Posterior cingulate gyrus (tissue), 11 donors: ENCODE measurements around the gene ANO8.

Experiments
- DNase-seq, 10 donors: peaks; one replicate each; pipeline versions ENCODE4 v3.0.0 to v3.0.0-alpha.2; 2020 to 2021; ENCODE audit warnings: mixed read lengths in 3 of 10
- intact Hi-C: fragments of 100-400 bp; cut with DNase I; formaldehyde crosslinking; loops from one replicate; pipeline ENCODE4 v1.15.1; 2023

The ANO8 gene

DNA sequence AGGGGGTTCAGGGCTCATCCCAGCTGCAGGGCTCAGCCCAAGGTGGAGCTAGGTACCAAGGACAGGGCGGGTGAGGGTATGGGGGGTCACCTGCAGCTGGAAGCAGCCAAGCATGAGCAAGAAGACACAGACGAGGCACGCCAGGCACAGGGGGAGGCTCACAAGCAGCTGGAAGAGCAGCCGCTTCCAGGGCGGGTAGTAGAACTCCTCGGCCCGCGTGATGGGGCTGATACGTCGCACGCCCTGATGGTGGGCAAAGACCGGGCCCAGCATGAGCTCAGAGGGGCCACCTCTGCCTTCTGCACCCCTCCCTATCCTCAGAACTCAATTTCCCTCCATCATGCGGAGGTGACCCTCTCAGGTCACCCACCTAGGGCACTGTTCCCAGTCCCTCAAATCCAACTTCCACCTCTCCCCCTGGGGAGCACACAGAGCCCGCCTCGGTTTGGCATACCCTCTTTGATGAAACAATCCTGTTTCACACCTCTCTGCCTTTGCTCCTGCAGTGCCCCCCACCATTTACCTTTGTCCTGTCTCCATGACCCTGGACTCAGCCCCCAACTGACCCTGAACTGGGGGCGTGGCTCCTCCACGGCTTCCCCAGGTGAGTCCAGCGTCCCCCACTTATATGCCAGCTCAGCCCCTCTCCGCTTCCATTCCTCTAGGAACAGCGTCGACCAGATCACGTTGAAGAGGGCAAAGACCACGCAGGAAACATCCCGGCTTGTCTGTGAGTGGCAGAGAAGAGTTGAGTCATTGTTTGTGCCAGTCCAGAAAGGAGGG, 4.2 kb downstream of the ANO8 start:
- no peak for DNase-seq
- intact Hi-C loops = loop anchor here (10.0 kb wide), 1 partner anchor 144 kb away; the partner anchor contains the start of gene SLC27A1

DNA sequence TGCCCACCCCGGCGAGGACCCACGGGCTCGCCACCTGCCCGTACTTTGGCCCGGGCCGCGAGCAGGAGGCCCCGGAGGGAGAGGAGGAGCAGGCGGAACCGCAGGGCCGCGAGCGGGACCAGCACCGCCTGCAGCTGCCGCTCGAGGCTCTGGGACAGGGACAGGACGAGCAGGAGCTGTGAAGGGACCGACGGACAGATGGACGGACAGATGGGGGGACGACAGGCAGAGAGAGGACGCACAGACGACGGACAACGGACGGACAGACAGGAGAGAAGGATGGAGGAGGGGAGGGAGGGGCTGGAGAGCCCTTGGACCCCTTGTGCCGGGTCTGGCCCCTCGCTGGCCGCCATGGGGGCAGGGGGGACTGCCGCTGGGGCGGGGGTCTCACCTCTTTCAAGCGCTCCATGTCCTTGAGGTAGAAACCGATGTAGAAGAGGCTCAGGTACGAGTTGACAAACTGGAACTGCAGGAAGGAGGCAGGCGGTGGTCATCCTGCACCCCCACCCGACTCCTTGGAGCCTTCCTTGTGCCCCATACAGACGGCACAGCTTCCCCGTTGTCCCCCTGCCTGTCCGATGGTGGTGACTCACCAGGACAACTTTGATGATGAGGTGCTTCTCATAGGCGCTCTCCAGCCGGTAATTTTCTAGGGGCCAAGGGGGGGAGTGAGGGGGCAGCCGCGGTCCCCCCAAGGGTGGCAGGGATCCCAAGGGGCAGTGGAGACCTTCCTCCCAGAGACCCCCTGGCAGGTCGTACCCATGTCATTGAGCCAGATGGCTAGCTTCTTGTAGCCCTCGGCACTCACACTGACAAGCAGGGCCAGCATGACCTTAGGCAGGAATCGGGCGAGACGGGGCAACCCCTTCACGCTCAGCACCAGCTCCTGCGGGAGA, 5.0 kb downstream of the ANO8 start:
- intact Hi-C loops = loop anchor here (10.0 kb wide), 1 partner anchor 145 kb away; the partner anchor contains the start of gene SLC27A1
- no peak for DNase-seq

DNA sequence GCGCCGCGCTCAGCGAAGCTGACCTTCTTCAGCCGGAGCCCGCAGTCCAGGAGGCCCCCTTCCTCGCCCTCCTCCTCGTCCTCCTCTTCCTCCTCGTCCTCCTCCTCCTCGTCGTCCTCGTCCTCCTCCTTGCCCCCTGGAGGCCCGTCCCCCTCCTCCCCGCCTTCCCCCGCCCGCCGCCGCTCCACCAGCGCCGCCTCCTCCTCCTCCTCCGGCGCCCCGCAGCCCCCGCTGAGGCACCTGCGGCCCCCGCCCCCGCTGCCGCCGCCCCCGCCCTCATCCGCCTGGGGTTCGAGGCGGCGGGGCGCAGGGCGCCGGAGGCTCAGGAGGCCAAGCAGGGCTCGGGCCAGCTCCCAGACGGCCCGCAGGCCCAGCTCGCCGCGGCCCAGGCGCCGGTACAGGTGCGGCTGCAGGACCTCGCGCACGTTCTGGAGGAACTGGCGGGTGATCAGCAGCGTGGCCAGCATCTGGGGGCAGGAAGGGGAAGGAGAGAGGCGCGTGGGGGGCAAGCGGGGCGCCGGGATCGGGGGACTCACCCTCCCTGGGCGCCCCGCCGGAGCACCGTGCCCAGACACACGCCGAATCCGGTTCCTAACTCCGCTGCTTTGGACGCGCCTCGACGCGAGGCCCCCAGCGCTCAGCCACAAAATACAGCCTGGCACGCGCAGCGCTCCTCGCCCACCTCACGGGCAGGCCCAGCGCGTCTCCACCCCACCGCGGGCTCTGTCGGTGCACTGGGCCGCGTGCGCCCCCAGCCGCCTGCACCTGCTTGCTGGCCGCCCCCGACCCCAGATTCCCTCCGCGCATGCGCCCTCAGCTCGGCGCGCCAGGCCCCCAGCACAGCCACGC, 5.9 kb downstream of the ANO8 start:
- peak in 1 of 10 donors; percentile 79 for DNase-seq
- intact Hi-C loops = no loop called here

DNA sequence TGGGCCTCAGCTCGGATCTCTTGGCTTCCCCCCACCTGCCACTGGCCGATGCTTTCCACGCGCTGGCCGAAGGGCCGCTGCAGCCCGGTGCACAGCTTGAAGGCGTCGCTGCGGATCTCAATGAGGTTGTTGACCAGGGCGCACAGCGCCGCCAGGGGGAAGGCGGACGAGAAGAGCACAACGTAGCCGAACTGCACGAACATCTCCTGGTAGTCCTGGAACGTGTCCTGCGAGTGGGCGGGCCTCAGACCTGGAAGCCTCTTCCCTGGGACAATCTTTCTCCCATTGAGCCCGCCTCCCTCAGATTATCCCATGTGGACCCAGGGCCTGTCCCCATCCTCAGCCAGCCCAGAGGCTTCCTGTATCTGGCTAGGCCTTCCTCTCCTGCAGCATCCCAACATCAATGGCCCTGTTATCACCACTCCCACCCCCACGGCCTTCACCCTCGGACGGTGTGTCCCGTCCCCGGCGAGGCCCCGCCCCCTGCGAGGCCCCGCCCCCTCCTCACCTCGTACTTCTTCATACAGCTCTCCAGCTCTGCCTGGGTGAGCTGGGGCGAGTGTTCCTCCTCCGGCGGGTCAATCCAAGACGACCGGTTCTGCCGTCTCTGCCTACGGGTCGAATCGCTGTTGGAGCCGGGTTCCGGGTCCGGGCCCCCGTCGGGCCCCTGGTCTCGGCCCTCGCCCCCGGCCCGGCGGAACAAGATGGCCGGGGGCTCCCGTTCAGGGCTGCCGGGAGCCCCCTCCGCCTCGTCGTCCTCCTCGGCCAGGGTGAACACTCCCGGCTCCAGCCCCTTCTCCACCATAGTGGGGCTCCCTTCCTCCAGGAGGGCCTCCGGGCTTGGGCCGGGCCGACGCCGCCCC, 6.8 kb downstream of the ANO8 start:
- intact Hi-C loops = no loop called here
- no peak for DNase-seq

- intact Hi-C loops = no loop called here
Observed at GRCh38 chr19:17327068-17327653, 7.5 kb downstream of the ANO8 start.

GRCh38 chr19:17326595-17326966, 8.1 kb downstream of the ANO8 start:
- intact Hi-C loops = no loop called here
- no peak for DNase-seq

More at GRCh38 chr19:17327068-17327653, 7.5 kb downstream of the ANO8 start:
- DNase-seq = no peak

- peak in 5 of 10 donors; percentile 38 to 61 (median 56) for DNase-seq
- intact Hi-C loops = no loop called here
Observed at GRCh38 chr19:17325881-17326594, 8.6 kb downstream of the ANO8 start.

- peak in 1 of 10 donors; percentile 85 for DNase-seq
- intact Hi-C loops = no loop called here
Observed at GRCh38 chr19:17325133-17325532, 9.5 kb downstream of the ANO8 start.

DNA sequence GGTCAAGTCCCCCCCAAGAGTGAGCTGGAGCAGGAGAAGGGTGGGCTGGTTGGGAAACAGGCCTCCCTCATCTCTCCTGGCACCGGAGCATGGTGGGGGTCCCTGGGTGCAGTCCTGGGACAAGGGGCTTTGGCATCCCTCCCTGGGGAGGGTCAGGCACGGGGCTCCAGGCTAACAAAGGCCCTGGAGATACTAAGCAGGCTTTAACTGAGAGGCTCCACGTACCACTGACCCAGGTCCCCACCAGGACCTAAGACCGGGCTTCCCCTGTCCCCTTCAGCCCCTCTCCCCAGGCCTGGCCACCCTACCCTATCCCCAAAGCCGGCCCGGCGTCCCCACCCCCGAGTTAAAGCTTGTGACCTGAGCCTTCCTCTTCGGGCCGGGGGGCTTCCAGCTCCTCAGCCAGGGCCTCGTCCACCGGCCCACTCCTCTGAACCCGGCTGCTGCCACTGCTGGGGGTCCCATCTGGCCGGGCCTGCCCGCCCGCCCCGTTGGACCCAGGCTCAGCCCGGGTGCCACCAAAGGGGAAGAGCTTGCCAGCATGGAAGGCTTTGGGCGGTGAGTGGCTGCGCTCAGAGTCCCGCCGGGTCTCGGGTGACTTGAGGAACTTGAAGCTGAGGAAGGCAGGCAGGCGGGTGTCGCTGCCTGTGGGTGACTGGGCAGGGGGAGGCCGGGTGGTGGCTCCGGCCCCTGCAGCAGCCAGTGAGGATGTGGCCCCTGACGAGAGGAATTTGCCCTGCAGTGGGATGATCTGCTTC, 10.1 kb downstream of the ANO8 start:
- no peak for DNase-seq
- intact Hi-C loops = no loop called here

DNA sequence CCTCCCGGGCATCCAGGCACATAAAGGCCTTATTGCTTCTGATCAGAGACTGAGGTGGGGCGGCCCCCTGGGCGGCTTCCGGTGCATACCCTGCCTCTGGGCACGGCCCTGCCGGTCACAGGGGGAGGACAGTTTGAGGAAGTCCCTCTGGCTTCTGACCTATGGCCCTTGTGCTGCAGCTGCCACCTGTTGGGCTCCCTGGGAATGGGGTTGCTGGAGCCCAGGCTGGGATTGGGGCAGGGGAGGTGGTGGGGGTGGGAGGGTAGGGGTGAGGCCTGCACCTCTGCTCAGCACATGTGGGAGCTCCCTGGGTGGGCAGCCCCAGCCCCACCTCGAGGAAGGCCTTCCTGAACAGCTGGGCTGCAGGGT, 10.7 kb downstream of the ANO8 start:
- intact Hi-C loops = no loop called here
- DNase-seq = no peak

DNA sequence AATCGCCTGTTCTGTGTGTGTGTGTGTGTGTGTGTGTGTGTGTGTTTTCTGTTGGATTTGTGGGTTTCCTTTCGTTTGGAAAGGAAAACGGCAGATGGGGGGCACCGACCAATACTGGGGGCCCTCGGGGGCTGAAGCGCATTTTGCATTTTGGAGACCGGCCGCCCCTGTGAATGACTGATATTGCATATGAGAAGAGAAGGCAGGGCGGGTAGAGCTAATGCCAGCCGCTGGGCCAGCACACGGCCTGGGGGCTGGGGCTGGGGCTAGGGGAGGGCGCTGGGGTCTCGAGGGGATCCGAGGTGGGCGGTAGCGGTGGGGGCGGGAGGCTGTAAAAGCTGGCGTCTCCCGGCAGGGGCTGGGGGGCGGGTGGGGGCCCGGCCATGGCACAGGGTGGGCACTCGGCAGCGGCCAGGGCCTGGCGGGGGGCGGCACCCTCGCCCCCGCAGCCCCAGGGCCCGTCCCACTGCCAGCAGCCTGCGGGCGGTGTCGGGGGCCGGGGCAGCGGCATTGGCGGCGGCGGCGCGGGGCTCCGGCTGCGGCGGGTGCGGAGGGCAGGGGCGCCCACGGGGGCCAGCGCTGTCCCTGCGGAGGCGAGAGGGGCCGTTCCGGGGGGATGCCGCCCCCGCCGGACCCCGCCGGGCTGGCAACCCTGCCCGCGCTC, 11.2 kb downstream of the ANO8 start:
- intact Hi-C loops = no loop called here

GRCh38 chr19:17322854-17323253, 11.8 kb downstream of the ANO8 start:
- peak in 2 of 10 donors; percentile 37 to 60 for DNase-seq
- intact Hi-C loops = no loop called here

More for the DNA sequence above, 11.2 kb downstream of the ANO8 start:
- no peak for DNase-seq

DNA sequence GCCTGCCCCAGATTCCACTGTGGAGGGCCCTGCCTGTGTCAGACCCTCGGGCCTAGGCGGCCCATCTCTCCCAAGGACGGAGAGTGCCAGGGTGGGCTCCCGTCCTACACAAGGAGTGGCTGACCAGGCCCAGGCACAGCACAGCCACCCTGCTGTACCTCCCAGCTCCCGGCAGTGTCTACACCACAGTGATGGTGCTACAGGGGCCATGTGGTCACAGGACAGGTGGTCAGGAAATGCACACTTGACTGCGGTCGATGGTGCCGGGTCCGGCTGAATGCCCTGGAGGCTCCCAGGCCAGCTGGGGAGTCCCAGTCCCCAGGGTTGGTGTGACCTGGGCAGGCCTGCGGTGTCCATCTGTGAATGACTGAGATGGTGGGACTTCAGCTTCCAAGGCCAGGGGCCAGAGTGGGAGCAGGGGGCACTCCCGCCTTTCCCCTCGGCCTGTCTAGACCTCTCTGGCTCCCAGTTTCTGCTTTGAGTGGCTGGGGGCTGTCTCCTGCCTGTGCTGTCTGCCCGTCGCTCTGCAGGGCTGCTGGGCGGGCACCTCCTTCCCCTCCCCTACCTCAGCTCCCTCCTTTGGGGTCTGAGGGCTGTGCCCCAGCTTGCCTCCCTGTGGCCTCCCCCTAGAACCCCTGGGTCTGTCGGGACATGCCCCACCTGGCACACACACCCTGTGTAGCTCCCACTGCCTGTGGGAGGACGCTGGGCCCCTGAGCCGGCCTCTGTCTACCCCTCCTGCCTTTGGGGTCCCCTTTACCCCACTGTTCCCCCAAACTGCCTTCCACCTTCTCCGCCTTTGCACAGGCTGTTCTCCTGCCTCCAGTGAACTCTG, 12.8 kb downstream of the ANO8 start:
- DNase-seq = no peak
- intact Hi-C loops = no loop called here

GRCh38 chr19:17320435-17320834, 14.2 kb downstream of the ANO8 start:
- no peak for DNase-seq
- intact Hi-C loops = no loop called here

GRCh38 chr19:17319473-17320238, 15.0 kb downstream of the ANO8 start:
- intact Hi-C loops = no loop called here

DNA sequence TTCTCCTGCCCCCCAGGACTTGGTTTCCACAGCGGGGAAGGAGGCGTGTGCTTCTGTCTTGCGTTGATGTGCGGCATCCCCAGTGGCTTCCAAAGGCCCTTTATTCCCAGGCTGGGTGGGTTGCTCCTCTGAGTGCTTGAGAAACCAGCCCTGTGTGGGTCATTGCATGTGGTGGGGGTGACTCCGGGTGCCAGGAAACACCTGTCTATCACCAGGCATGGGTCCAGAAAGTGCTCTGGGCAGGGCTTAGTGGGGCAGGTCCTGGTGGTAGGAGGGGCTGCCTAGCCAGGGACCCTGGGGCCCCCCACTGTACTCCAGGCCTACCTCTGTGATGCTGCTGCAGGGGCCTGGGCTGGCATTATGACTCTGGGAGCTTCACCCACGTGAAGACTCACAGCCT, 15.7 kb downstream of the ANO8 start:
- intact Hi-C loops = no loop called here
- no peak for DNase-seq

More at GRCh38 chr19:17319473-17320238, 15.0 kb downstream of the ANO8 start:
- DNase-seq = no peak
